ENCODE data around the gene FBXO36.
"Not testable (repeated sequence)": the region's sequence is repeated elsewhere in the genome, so short reads cannot be mapped to it uniquely, and the experiment has no call there.

The FBXO36 gene

GRCh38 chr2:229922449-229923386, at the start of gene FBXO36:
TSS of gene FBXO36 (plus strand) at chr2:229922503. CDS start at chr2:229922514, 11 bp downstream.
- peak in 1 of 2 experiments; percentile 15 for DNase-seq (ENCODE audit: low read depth in 2 of 2)

GRCh38 chr2:229873123-229873581, 49.2 kb upstream of the FBXO36 start:
- no peak for DNase-seq (ENCODE audit: low read depth in 2 of 2)

- no peak for DNase-seq (ENCODE audit: low read depth in 2 of 2)
These were observed 47.7 kb upstream of the FBXO36 start for GRCh38 chr2:229874647-229875046.

- no peak for DNase-seq (ENCODE audit: low read depth in 2 of 2)
These were observed 46.8 kb upstream of the FBXO36 start for GRCh38 chr2:229875549-229875948.

- DNase-seq (ENCODE audit: low read depth in 2 of 2) = no peak
These were observed 42.9 kb upstream of the FBXO36 start for GRCh38 chr2:229879191-229879950.

- no peak for DNase-seq (ENCODE audit: low read depth in 2 of 2)
These were observed 41.3 kb upstream of the FBXO36 start for GRCh38 chr2:229880892-229881586.

- DNase-seq (ENCODE audit: low read depth in 2 of 2) = no peak
These were observed 39.7 kb upstream of the FBXO36 start for GRCh38 chr2:229882583-229882982.

GRCh38 chr2:229884775-229885699, 37.3 kb upstream of the FBXO36 start:
- DNase-seq (ENCODE audit: low read depth in 2 of 2) = no peak

GRCh38 chr2:229887441-229887840, 34.9 kb upstream of the FBXO36 start:
- DNase-seq (ENCODE audit: low read depth in 2 of 2) = no peak

- no peak for DNase-seq (ENCODE audit: low read depth in 2 of 2)
These were observed 34.3 kb upstream of the FBXO36 start for GRCh38 chr2:229888031-229888430.

GRCh38 chr2:229889023-229889422, 33.3 kb upstream of the FBXO36 start:
- DNase-seq (ENCODE audit: low read depth in 2 of 2) = no peak

- no peak for DNase-seq (ENCODE audit: low read depth in 2 of 2)
These were observed 25.4 kb upstream of the FBXO36 start for GRCh38 chr2:229896857-229897256.

GRCh38 chr2:229899604-229900003, 22.7 kb upstream of the FBXO36 start:
- no peak for DNase-seq (ENCODE audit: low read depth in 2 of 2)

- no peak for DNase-seq (ENCODE audit: low read depth in 2 of 2)
These were observed 22.3 kb upstream of the FBXO36 start for GRCh38 chr2:229900012-229900411.

GRCh38 chr2:229900514-229900913, 21.8 kb upstream of the FBXO36 start:
- not testable (repeated sequence) for DNase-seq (ENCODE audit: low read depth in 2 of 2)

GRCh38 chr2:229901819-229902218, 20.5 kb upstream of the FBXO36 start:
- peak; percentile 69 to 77 for DNase-seq (ENCODE audit: low read depth in 2 of 2)

GRCh38 chr2:229903037-229903436, 19.3 kb upstream of the FBXO36 start:
- DNase-seq (ENCODE audit: low read depth in 2 of 2) = no peak

GRCh38 chr2:229905601-229906000, 16.7 kb upstream of the FBXO36 start:
- no peak for DNase-seq (ENCODE audit: low read depth in 2 of 2)

GRCh38 chr2:229909090-229909489, 13.2 kb upstream of the FBXO36 start:
- no peak for DNase-seq (ENCODE audit: low read depth in 2 of 2)

GRCh38 chr2:229910147-229910831, 12.0 kb upstream of the FBXO36 start:
- no peak for DNase-seq (ENCODE audit: low read depth in 2 of 2)
